Measurements from ENCODE around the gene VRK3.
A peak's percentile ranks its signal among the peaks of the same experiment; 100 is the strongest.

Gene VRK3

DNA sequence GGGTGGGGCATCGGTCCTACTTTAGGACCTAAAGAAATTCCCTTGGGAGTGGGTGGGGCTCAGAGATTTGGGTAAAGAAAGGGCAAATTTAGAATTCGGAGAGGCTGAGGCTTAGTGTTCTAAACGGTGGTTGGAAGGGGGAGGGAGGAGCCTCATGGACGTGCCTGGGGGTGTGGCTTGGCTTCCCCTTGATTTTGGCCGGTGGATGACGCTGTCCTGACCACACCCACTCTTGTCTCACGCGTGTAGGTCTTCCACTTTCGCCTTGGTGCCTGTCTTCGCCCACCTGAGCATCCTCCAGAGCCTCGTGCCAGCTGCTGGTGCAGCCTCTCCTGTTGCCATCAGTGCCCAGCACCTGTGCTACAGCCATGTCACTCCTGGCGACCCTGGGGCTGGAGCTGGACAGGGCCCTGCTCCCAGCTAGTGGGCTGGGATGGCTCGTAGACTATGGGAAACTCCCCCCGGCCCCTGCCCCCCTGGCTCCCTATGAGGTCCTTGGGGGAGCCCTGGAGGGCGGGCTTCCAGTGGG, 94.6 kb downstream of the VRK3 start:
- no peak for DNase-seq (ENCODE audit: low spot score)

DNA sequence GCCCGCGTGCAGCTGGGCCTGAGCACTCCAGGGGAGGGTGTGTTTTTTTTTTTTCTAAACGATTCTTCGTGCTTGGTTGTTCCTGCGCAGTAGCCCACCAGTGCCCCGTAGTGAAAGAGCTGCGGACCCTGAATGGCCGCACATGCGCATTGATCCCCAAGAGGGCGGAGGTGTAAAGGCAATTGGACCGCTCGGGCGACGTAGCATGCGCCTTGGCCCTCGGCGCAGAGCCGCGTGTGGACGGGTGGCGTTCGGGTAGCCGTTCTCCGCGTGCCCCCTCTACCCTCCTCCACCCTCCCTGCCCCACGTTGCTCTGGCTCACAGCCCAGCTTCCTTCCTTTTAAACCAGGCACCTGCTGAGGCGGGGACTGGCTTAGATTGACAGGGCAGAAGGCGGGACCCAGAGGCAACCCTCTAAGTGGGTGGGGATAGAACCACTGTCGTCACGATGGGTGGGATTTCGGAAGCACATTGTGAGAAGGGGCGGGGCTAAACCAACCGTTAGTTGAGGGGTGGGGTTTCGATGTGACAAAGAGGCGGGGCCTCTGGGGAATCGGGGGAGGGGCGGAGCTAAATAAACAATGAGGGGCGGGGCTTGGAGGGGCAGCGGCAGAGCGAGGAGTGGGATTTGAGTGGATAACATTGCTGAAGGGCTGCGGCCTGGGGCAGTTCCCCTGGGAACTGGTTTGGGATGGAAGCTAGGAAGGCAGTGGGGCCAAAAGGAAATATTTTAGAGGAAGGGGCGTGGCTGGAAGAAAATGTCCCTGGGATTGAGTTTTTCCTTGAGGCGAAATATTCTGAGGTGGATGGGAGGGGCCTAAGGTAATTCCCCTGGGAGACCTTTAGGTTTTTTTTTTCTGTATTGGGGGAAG, 95.3 kb downstream of the VRK3 start:
- DNase-seq (ENCODE audit: low spot score), result peak; percentile 95

DNA sequence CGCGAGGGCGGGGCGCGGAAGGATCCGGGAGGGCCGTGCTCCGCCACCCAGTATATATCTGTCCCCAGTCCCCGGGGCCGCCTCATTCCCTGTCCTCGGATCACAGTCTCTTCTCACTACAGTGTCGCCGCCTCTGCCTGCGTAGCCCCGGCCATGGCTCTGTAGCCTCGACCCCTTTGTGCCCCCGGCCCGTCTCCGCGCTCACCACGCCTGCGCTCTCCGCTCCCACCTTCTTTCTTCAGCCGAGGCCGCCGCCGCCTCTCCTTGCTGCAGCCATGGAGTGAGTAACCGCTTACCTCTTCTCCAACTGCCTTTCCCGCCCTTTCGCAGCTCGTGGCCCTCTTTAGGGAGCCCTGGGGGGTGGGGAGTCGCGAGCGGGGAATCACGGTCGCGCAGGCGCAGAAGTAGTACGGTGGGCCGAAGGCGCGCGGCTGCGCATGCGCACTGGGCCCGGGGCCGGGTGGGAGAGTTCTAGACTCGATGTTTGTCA, 96.0 kb downstream of the VRK3 start, which contains the start of the genes ATF5 and NUP62:
Gene ATF5, plus strand, starts transcription at position 85 of the 490 bp plus-strand sequence. CDS start 1,646 bp downstream, outside the sequence.
Gene NUP62, minus strand, starts transcription at position 384 of the 490 bp plus-strand sequence. CDS start 19,697 bp downstream, outside the sequence.
- DNase-seq (ENCODE audit: low spot score), result no peak

DNA sequence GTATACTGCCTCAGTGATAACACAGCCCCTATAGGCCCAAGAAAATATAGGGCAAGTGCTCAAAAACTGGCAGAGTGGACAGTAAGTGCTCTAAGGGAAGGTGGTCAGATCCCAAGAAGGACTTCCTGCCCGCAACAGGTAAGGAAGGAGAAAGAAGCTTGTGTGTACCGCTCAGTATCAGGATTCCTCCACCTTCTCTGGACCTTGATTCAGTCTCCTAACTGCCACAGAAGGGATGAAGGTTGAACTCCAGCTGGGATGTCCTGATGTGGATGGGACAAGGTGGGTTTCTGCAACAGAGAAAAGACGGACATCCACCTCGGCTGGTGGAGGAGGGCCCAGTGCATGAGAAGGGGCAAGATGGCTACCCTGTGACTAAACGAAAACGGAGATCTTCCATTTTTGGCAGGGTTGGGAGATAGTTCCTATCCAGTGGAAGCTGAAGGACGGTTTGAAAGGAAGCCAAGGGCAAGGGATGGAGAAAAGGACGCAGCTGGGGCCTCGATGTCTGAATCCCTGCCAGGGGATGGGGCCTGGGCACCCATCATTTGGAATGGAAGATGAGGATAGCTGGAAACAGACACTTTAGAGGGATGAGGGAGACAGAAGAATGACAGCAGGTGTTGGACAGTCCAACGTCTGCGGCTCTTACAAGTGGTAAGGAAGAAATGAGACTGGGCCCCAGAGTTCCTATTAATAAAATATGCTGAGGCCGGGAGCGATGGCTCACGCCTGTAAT, 97.5 kb downstream of the VRK3 start:
- DNase-seq (ENCODE audit: low spot score), result no peak

DNA sequence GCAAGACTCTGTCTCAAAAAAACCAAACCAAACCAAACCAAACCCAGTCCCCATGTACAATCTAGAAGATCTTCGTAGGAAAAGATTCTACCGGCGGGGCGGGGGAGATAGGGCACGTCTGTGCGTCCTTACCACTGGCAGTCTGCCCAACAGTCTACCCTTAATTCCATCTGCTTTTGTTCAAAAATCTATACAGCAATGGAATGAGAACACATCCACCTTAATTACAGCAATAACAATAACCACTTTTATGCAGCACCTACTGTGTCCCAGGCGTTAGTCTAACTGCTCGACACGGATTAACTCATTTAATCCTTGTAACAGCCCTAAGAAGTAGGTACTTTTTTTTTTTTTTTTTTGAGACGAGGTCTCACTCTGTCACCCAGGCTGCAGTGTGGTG, 98.7 kb downstream of the VRK3 start:
- no peak for DNase-seq (ENCODE audit: low spot score)
